Gastrocnemius medialis (tissue), 4 donors: ENCODE measurements around the gene DCC.

Experiments used
- CTCF ChIP-seq, 5 experiments: fragments of 450-650 bp in 3 of 5; fragments of 200-600 bp in 2 of 5; sonication (generic) in 2 of 5; IDR thresholded peaks in 4 of 5; conservative IDR thresholded peaks in 1 of 5; 1 replicate in 4 of 5; 2 replicates in 1 of 5; pipeline ENCODE4 v1.5.1; 2016 to 2019; ENCODE audit warnings: antibody characterized with exemption in 5 of 5, mild to moderate bottlenecking in 3 of 5, moderate library complexity in 3 of 5
- POLR2A ChIP-seq, 2 donors: fragments of 450-650 bp; IDR thresholded peaks; one replicate each; pipeline ENCODE4 v1.6.1; 2017; ENCODE audit warnings: antibody characterized with exemption in 2 of 2, mild to moderate bottlenecking in 2 of 2, moderate library complexity in 2 of 2

DNA sequence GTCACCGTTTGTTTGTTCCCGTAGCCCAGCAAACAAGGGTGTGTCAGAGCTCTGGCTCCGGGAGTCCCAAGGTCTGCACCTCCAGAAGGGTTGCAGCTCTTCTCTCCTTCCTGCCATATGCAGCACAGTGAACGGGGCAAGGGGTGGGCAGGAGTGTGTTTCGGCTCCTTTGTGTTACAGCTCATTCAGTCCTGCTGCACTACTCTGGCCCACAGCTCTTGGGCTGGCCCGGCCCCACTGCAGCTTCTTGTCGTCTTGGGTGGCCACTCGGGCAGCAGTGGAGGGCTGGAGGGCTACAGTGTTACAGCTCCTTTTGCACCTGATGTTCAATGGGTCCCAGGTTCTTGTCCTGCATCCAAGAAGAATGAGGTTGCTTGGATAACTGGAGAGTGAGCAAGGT, 408.3 kb downstream of the DCC start:
- TF ChIP-seq CTCF (IDR thresholded peaks at IDR 0.05 in 4 of 5, conservative IDR thresholded peaks at IDR 0.05 in 1 of 5) (no peak), POLR2A (IDR thresholded peaks at IDR 0.05) (no peak)
